ENCODE results near the gene LRRC45.
A peak's percentile ranks its signal among the peaks of the same experiment; 100 is the strongest.

Gene LRRC45

GRCh38 chr17:82061047-82061925 lies 38.2 kb downstream of the LRRC45 start:
- no peak overlapping the region for H3K4me3 ChIP-seq
- no peak for DNase-seq (ENCODE audit: low read depth, low spot score)
- TF ChIP-seq FOXP2 (optimal IDR thresholded peaks at IDR 0.05; ENCODE audit: control extremely low read depth, extremely low read length, insufficient read depth), result no peak
- no peak for TF ChIP-seq POLR2AphosphoS5 (IDR thresholded peaks at IDR 0.05; ENCODE audit: borderline replicate concordance, low read depth, low read length)
- TF ChIP-seq EZH2 (IDR thresholded peaks at IDR 0.05), result no peak
- H3K27ac ChIP-seq, result no peak overlapping the region
- peaks cover 41% of the 10 kb centered on the region; the same call in 1 of the 2 replicates for H3K36me3 ChIP-seq (ENCODE audit: insufficient read depth, low read length)
- no peak overlapping the region for H3K9ac ChIP-seq (ENCODE audit: insufficient read length)
- H3K9me3 ChIP-seq (ENCODE audit: low read depth, low read length), result no peaks in the 10 kb centered on the region

- H3K36me3 ChIP-seq (ENCODE audit: insufficient read depth, low read length), result peaks cover 32% of the 10 kb centered on the region; the same call in 1 of the 2 replicates
- no peaks in the 10 kb centered on the region for H3K9me3 ChIP-seq (ENCODE audit: low read depth, low read length)
- no peak for TF ChIP-seq POLR2AphosphoS5 (IDR thresholded peaks at IDR 0.05; ENCODE audit: borderline replicate concordance, low read depth, low read length)
- no peak for TF ChIP-seq FOXP2 (optimal IDR thresholded peaks at IDR 0.05; ENCODE audit: control extremely low read depth, extremely low read length, insufficient read depth)
- TF ChIP-seq EZH2 (IDR thresholded peaks at IDR 0.05), result no peak
- H3K9ac ChIP-seq (ENCODE audit: insufficient read length), result no peak overlapping the region
- no peak for DNase-seq (ENCODE audit: low read depth, low spot score)
- no peak overlapping the region for H3K27ac ChIP-seq
- H3K4me3 ChIP-seq, result no peak overlapping the region
Observed at GRCh38 chr17:82062076-82062983, 39.2 kb downstream of the LRRC45 start.

DNA sequence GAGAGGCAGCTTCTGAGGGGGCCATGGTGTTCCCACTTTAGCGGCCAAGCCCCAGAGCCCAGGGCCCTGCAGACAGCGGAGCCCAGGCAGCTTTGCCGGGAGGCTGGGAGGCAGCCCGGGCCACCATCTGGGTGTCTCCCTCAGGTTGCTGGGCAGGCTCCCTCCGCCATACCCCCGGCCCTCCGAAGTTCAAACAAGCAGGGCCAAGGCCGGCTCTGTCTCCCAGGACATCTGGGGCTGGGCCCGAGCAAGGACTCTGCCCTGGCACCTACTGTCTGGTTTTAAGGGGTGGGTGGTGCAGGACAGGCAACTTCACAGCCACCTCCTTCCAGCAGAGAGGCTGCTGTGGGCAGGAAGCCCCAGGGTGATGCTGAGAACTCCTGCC lies 39.9 kb downstream of the LRRC45 start:
- peaks cover 28% of the 10 kb centered on the region; the same call in 1 of the 2 replicates for H3K36me3 ChIP-seq (ENCODE audit: insufficient read depth, low read length)
- H3K9me3 ChIP-seq (ENCODE audit: low read depth, low read length), result no peaks in the 10 kb centered on the region
- no peak overlapping the region for H3K27ac ChIP-seq
- DNase-seq (ENCODE audit: low read depth, low spot score), result no peak
- no peak overlapping the region for H3K4me3 ChIP-seq
- TF ChIP-seq FOXP2 (optimal IDR thresholded peaks at IDR 0.05; ENCODE audit: control extremely low read depth, extremely low read length, insufficient read depth) (no peak), POLR2AphosphoS5 (IDR thresholded peaks at IDR 0.05; ENCODE audit: borderline replicate concordance, low read depth, low read length) (no peak), EZH2 (IDR thresholded peaks at IDR 0.05) (no peak)
- H3K9ac ChIP-seq (ENCODE audit: insufficient read length), result no peak overlapping the region

DNA sequence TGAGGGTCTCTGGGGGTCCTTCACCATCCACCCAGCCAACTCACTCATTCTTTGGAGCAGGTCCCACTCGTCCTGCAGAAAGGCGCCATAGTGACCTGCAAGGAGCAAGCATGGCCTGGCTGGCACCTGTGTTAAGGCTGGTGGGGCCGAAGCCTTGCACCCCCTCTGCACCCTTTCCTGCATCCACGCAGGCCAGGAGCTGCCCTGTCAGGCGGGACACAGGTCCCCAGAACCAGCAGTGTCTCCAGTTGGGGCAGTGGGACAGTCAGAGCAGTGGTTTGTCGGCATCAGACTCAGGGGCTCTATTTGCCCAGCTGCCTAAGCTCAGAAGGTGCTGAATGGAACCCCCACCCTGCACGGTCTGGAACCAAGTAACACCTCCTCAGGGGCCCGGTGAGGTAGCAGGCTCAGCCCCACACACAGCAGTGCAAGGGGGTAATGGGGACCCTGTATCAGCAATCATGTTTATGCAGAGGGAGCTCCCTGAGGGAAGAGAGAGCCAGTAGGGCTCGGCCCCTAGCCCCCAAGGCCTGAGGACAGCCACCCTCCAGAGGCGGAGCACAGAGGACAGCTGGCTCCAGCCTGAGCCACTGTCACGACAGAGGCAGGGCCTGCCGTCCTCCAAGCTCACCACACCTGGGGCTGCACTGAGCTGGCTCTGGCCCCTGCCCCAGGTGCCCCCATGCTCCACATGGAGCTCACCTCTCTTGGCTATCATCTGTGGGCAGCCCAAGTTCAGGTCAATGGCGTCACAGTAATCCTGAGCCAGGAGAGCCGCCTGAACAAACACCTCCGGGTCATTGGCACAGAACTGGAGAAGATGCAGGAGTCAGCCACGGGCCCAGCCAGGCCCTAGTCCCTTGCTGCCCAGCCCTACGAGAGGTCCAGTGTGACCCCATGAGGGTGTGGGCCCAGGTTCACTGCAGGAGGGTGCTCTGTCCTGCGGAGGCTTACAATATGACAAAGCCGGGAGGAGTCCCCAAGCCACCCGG lies 40.6 kb downstream of the LRRC45 start:
- Histone ChIP-seq H3K27ac (no peak overlapping the region), H3K9ac (ENCODE audit: insufficient read length) (peak overlapping the region; percentile 96), H3K36me3 (ENCODE audit: insufficient read depth, low read length) (peaks cover 25% of the 10 kb centered on the region; the same call in 1 of the 2 replicates), H3K9me3 (ENCODE audit: low read depth, low read length) (no peaks in the 10 kb centered on the region), H3K4me3 (peak overlapping the region; percentile 90; the same call in 1 of the 2 replicates)
- DNase-seq (ENCODE audit: low read depth, low spot score), result no peak
- TF ChIP-seq POLR2AphosphoS5 (IDR thresholded peaks at IDR 0.05; ENCODE audit: borderline replicate concordance, low read depth, low read length), result no peak
- no peak for TF ChIP-seq FOXP2 (optimal IDR thresholded peaks at IDR 0.05; ENCODE audit: control extremely low read depth, extremely low read length, insufficient read depth)
- no peak for TF ChIP-seq EZH2 (IDR thresholded peaks at IDR 0.05)

DNA sequence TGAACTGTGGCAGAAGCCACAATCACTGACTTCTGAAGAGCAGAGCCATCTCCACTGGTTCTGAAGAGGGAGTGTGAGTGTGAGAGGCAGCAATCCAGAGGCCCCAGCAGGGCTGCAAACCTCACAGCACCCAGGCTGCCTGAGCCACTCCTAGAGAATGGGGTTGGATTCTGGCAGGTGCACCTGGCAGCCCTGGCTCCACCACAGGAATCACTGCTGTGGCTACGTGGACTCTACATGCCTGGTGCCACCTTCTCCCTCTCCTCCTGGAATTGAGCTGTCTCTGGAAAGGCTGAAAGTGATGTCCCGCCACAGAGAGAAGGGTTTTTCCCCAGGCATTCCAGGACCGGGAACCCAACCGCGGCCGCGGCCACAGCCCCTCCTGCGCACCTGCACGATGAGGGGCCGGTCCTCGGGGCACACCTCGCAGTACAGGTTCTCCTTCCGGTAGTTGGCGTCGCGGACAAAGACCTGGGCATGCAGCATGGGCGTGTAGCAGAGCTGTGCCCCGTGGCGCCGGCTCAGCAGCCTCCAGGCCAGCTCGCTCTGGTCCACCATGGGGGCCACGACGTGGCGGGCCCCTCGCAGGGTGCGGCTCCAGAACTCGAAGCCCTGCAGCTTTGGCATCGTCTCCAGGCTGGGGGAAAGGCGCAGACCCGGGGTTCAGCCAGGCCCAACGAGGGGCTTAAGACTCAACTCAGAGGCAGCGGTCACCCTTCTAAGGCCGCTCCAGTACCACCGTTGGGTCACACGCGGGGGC lies 41.5 kb downstream of the LRRC45 start:
- Histone ChIP-seq H3K36me3 (ENCODE audit: insufficient read depth, low read length) (peaks cover 24% of the 10 kb centered on the region; the same call in 1 of the 2 replicates), H3K9me3 (ENCODE audit: low read depth, low read length) (no peaks in the 10 kb centered on the region), H3K4me3 (peak overlapping the region; percentile 90), H3K9ac (ENCODE audit: insufficient read length) (peak overlapping the region; percentile 96), H3K27ac (no peak overlapping the region)
- TF ChIP-seq EZH2 (IDR thresholded peaks at IDR 0.05), result no peak
- no peak for TF ChIP-seq POLR2AphosphoS5 (IDR thresholded peaks at IDR 0.05; ENCODE audit: borderline replicate concordance, low read depth, low read length)
- no peak for TF ChIP-seq FOXP2 (optimal IDR thresholded peaks at IDR 0.05; ENCODE audit: control extremely low read depth, extremely low read length, insufficient read depth)
- DNase-seq (ENCODE audit: low read depth, low spot score), result no peak

- Histone ChIP-seq H3K9ac (ENCODE audit: insufficient read length) (peak overlapping the region; percentile 96), H3K4me3 (peak overlapping the region; percentile 90), H3K36me3 (ENCODE audit: insufficient read depth, low read length) (peaks cover 18% of the 10 kb centered on the region; the same call in 1 of the 2 replicates), H3K9me3 (ENCODE audit: low read depth, low read length) (no peaks in the 10 kb centered on the region), H3K27ac (no peak overlapping the region)
- no peak for DNase-seq (ENCODE audit: low read depth, low spot score)
- TF ChIP-seq EZH2 (IDR thresholded peaks at IDR 0.05) (no peak), FOXP2 (optimal IDR thresholded peaks at IDR 0.05; ENCODE audit: control extremely low read depth, extremely low read length, insufficient read depth) (no peak), POLR2AphosphoS5 (IDR thresholded peaks at IDR 0.05; ENCODE audit: borderline replicate concordance, low read depth, low read length) (no peak)
Observed at GRCh38 chr17:82065193-82065637, 42.1 kb downstream of the LRRC45 start.

All from SK-N-MC (cell line).